ENCODE results near the gene NPDC1.

NPDC1 gene

DNA sequence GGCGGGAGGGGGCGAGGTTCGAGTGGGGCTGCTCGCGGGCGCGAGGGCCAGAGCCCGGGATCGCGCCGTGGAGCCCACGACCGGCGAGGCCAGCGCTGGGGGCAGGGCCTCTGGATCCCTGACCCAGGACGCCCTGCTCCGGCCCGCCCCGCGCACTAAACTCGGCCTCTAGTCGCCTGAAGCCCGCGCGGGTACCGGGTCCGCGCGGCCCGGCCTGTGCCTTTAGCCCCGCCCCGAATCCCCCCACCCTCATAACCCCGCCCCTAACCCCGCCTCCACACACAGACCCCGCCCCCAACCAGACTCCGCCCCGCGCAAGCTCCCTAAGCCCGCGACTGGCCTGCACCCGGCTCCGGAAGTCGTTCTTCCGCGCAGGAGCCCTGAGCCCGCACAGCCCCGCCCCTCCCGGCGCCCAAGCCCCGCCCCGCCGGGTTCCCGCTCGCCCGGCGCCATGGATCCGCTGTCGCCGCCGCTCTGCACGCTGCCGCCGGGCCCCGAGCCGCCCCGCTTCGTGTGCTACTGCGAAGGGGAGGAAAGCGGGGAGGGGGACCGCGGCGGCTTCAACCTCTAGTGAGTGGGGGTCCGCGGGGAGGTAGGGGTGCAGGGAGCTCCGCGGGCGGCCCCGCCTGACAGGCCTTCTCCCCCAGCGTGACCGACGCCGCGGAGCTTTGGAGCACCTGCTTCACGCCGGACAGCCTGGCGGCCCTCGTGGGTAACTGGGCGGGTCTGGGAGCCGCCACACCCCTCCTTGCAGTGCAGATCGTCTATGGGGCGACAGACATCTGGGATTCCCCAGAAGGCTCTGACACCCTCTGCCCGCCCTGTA lies 53.8 kb downstream of the NPDC1 start, which contains the start of gene PAXX:
Gene PAXX (plus strand): TSS at position 430 of the 826 bp plus-strand sequence. CDS start 22 bp downstream, at position 452.
- peak; percentile 96 for DNase-seq (ENCODE audit: low spot score)

DNA sequence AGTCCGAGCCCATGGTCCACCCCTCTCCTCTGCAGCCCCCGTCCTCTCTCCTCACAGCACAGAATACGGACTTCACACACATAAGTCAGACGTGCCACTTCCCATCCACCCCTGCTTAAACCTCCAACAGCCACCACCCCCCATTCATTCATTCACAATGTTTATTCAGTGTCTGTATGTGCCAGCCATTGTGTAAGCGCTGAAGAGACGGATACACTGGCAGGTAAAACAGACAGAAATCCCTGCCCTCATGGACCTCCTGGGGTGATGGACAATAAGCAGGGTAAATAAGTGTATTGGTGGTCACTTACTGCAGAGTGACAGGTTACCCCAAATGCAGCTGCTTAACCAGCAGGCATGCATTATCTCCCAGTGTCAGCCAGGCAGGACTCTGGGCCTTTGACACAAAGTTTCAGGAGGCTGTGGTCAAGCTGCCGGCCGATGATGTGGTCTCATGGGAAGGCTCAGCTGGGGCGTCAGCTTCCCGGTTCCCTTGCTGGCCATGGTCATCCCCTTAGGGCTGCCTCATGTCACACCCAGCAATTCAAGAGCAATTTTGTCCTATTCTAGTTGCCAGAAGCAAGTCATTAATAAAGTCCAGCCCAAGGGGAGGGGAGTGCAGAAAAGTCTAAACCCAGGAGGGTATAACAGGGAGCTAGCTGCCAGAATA lies 55.6 kb downstream of the NPDC1 start:
- DNase-seq (ENCODE audit: low spot score): no peak

Measured in RKO (cell line).